Sigmoid colon (tissue), 4 donors: ENCODE measurements around the gene HDAC11.

Source experiments
- EP300 ChIP-seq, 4 donors: sonication (generic); formaldehyde crosslinking; IDR thresholded peaks; one replicate each; pipeline ENCODE4 v1.6.1; 2017; ENCODE audit warnings: antibody characterized with exemption in 4 of 4
- POLR2AphosphoS5 ChIP-seq, 4 donors: sonication (generic); formaldehyde crosslinking; IDR thresholded peaks; one replicate each; pipeline ENCODE4 v1.6.1; 2017; ENCODE audit warnings: antibody characterized with exemption in 4 of 4

DNA sequence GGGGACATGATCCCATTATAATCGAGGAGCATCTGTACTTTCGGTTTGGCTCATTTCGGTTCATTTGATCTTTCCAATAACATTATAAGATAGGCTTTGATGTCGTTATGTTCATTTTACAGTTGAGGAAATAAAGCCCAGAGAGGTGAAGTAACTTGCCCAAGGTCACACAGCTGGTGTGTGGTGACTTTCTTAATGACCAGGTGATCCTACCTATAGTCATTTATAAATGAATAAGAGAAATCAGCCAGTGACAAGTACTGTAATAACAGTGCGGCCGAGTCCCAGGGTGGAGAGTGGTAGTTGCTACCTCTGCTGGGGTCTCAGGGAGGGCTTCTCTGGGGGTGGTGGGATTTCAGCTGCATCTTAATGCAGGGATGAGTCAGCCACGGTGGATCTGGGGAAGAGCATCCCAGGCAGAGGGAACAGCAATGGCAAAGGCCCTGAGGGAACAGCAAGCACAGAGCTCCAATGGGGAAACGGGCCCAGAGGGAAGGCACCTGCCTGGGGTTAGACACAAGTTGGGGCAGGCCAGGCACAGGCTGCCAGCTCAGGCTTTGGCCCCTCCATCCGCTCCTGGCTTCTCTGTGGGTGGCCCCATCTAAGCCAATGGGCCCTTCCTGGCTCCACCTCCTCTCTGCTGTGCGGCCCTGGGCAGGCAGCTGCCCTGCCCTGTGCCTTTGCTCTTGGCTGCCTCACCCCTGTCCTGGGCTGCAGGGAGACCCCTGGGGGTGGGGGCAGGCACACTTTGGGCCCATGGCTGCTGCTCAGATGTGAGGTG, 67.7 kb downstream of the HDAC11 start:
- TF ChIP-seq POLR2AphosphoS5 (IDR thresholded peaks at IDR 0.05), result no peak
- TF ChIP-seq EP300 (IDR thresholded peaks at IDR 0.05), result no peak
